ENCODE measurements around the gene FSIP1. TPM values are rescaled to one million over a fixed set of nuclear protein-coding genes. Genes with fewer than 3 reads are reported as not detected.

FSIP1 gene
- total RNA-seq, 4 donors from 2014 or later: 0.20 to 1.5 (median 0.42) TPM

DNA sequence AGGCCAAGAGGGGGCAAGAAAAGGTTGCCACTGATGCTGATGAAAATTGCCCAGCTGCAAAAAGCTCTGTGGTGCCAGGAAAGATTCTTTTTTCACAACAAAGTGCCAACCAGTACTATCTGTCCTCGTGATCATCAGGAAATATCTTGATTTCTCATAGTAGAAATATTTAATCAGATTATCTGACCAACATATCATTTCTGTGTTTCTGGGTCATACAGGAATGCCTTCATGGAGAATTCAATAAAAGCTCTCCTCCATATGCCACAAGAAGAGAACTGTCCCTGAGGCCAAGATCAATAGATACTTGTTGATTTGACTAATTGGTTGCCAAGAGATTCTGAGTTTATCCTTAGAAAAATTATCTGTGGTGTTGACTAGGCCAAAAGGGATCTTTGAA, 63.5 kb downstream of the FSIP1 start:
- DNase-seq (ENCODE audit: low spot score in 2 of 2): no peak
- Histone ChIP-seq H3K27ac (no peak overlapping the region), H3K36me3 (no peaks in the 10 kb centered on the region), H3K4me3 (no peak overlapping the region), H3K9me3 (no peaks in the 10 kb centered on the region), H3K27me3 (no peaks in the 10 kb centered on the region), H3K4me1 (no peaks in the 10 kb centered on the region)
- 75 to 84% methylated on average over 1 of the region's 1 CpG for WGBS, 2 donors
- no peak for TF ChIP-seq EP300 (IDR thresholded peaks at IDR 0.05)
- no peak for TF ChIP-seq POLR2A (IDR thresholded peaks at IDR 0.05)
- TF ChIP-seq, protein P1, sequence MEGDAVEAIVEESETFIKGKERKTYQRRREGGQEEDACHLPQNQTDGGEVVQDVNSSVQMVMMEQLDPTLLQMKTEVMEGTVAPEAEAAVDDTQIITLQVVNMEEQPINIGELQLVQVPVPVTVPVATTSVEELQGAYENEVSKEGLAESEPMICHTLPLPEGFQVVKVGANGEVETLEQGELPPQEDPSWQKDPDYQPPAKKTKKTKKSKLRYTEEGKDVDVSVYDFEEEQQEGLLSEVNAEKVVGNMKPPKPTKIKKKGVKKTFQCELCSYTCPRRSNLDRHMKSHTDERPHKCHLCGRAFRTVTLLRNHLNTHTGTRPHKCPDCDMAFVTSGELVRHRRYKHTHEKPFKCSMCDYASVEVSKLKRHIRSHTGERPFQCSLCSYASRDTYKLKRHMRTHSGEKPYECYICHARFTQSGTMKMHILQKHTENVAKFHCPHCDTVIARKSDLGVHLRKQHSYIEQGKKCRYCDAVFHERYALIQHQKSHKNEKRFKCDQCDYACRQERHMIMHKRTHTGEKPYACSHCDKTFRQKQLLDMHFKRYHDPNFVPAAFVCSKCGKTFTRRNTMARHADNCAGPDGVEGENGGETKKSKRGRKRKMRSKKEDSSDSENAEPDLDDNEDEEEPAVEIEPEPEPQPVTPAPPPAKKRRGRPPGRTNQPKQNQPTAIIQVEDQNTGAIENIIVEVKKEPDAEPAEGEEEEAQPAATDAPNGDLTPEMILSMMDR (IDR thresholded peaks at IDR 0.05): no peak

DNA sequence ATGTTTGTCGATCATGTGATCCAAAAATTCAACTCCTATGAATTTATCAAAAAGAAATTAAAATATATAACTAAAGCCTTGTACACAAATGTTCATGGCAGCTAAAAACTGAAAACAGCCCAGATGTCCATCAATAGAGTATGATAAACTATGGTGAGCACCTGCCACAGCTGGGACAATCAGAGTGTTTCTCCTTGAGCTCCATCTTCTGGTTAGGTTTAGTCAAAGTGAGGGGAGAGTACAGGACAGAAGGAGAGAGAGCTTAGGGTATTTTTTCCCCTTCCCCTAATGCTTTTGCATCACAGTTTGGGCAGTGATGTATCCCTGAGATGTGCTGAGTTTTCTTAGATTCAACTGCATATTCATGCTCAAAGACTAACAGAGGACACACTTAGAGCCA, 65.5 kb downstream of the FSIP1 start:
- 96% methylated on average over 1 of the region's 1 CpG for WGBS, 2 donors
- no peaks in the 10 kb centered on the region for H3K4me1 ChIP-seq
- H3K9me3 ChIP-seq: no peaks in the 10 kb centered on the region
- no peaks in the 10 kb centered on the region for H3K36me3 ChIP-seq
- DNase-seq (ENCODE audit: low spot score in 2 of 2): no peak
- TF ChIP-seq, protein P1 (IDR thresholded peaks at IDR 0.05): no peak
- TF ChIP-seq EP300 (IDR thresholded peaks at IDR 0.05): no peak
- no peak for TF ChIP-seq POLR2A (IDR thresholded peaks at IDR 0.05)
- H3K4me3 ChIP-seq: no peak overlapping the region
- no peaks in the 10 kb centered on the region for H3K27me3 ChIP-seq
- no peak overlapping the region for H3K27ac ChIP-seq

DNA sequence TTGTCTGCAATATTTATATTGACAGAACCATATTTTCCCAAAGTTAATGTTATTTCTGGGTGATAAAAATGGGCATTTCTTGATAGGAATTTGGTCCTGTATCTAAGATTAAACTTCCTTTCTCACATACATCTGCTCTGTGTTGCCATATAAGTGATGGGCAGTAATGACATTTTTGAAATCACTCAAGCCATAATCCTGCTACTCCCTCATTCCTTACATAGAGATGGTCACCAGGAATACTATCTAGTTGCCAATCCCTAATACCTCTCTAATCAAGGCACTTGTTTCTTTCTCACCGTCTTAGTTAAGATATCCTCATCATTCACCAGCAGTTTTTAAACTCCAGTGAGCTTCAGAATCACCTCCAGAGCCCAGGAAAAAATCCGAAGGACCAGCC, 68.4 kb downstream of the FSIP1 start:
- H3K36me3 ChIP-seq: no peaks in the 10 kb centered on the region
- WGBS, 2 donors: 84 to 91% methylated on average over 2 of the region's 2 CpGs
- no peak overlapping the region for H3K4me3 ChIP-seq
- no peaks in the 10 kb centered on the region for H3K9me3 ChIP-seq
- no peak overlapping the region for H3K27ac ChIP-seq
- TF ChIP-seq, protein P1 (IDR thresholded peaks at IDR 0.05): no peak
- no peak for TF ChIP-seq EP300 (IDR thresholded peaks at IDR 0.05)
- no peak for TF ChIP-seq POLR2A (IDR thresholded peaks at IDR 0.05)
- no peak for DNase-seq (ENCODE audit: low spot score in 2 of 2)
- no peaks in the 10 kb centered on the region for H3K27me3 ChIP-seq
- H3K4me1 ChIP-seq: no peaks in the 10 kb centered on the region

DNA sequence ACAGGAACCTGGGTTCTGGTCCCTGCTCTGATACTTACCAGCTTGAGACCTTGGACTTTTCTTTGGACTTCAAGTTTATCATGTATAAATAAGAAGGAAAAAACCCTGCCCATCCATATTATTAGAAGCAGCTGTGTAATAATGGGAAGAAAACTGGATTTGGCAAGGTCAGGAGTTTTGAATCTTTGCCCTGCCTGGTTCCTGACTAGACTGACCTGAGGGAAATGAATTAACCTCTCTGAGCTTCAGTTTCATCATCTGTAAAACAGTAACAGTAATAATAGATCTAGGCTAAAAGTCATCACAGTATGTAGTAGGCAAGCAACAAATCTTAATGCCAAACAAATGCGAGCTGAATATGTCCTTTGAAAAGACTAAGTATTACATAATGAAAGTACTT, 68.8 kb downstream of the FSIP1 start:
- H3K4me1 ChIP-seq: no peaks in the 10 kb centered on the region
- no peak for DNase-seq (ENCODE audit: low spot score in 2 of 2)
- no peaks in the 10 kb centered on the region for H3K36me3 ChIP-seq
- no peaks in the 10 kb centered on the region for H3K27me3 ChIP-seq
- H3K4me3 ChIP-seq: no peak overlapping the region
- TF ChIP-seq, protein P1 (IDR thresholded peaks at IDR 0.05): no peak
- no peak for TF ChIP-seq POLR2A (IDR thresholded peaks at IDR 0.05)
- TF ChIP-seq EP300 (IDR thresholded peaks at IDR 0.05): no peak
- no peak overlapping the region for H3K27ac ChIP-seq
- H3K9me3 ChIP-seq: no peaks in the 10 kb centered on the region
- 71 to 72% methylated on average over 1 of the region's 1 CpG for WGBS, 2 donors

DNA sequence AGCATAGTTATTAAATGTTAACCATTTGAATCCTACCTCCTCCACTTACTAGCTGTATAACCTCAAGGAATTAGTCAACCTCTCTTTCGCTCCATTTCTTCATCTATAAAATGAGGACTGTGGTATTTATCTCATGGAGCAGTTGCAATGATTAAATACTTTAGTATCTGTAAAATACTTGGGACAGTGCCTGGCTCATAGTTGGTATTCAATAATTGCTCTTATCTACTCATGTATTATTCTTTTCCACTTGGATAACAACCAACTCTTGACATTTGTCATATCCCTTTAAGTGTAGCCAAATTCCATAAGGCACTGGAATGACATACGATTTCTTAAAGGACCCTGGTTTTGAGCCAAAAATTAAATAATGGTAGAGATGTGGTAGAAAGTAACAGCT, 72.0 kb downstream of the FSIP1 start:
- Histone ChIP-seq H3K9me3 (no peaks in the 10 kb centered on the region), H3K4me1 (no peaks in the 10 kb centered on the region), H3K36me3 (no peaks in the 10 kb centered on the region), H3K4me3 (no peak overlapping the region), H3K27me3 (no peaks in the 10 kb centered on the region), H3K27ac (no peak overlapping the region)
- DNase-seq (ENCODE audit: low spot score in 2 of 2): no peak
- 25 to 29% methylated on average over 2 of the region's 2 CpGs for WGBS, 2 donors
- TF ChIP-seq, protein P1 (IDR thresholded peaks at IDR 0.05): no peak
- TF ChIP-seq EP300 (IDR thresholded peaks at IDR 0.05) (no peak), POLR2A (IDR thresholded peaks at IDR 0.05) (no peak)

Data from tibial nerve (tissue), 4 donors.